Suppressor macrophage treated with lipopolysaccharide for 1 hour (primary cell): ENCODE results near the gene CCSER1.
"Not testable (repeated sequence)": the region's sequence is repeated elsewhere in the genome, so short reads cannot be mapped to it uniquely, and the experiment has no call there.

ENCODE experiments used
- DNase-seq, 3 donors: peaks; one replicate each; pipeline ENCODE4 v3.0.0-alpha.2; 2020 to 2022

Gene CCSER1

DNA sequence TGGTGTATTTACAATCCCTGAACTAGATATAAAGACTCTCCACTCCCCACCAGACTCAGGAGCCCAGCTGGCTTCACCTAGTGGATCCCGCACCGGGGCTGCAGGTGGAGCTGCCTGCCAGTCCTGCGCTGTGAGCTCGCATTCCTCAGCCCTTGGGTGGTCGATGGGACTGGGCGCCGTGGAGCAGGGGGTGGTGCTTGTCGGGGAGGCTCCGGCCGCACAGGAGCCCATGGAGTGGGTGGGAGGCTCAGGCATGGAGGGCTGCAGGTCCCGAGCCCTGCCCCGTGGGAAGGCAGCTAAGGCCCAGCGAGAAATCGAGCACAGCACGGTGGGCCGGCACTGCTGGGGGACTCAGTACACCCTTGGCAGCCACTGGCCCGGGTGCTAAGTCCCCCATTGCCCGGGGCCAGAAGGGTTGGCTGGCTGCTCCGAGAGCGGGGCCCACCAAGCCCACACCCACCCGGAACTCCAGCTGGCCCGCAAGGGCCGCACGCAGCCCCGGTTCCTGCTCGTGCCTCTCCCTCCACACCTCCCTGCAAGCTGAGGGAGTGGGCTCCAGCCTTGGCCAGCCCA lies 1090.7 kb downstream of the CCSER1 start:
- DNase-seq = not testable (repeated sequence)

DNA sequence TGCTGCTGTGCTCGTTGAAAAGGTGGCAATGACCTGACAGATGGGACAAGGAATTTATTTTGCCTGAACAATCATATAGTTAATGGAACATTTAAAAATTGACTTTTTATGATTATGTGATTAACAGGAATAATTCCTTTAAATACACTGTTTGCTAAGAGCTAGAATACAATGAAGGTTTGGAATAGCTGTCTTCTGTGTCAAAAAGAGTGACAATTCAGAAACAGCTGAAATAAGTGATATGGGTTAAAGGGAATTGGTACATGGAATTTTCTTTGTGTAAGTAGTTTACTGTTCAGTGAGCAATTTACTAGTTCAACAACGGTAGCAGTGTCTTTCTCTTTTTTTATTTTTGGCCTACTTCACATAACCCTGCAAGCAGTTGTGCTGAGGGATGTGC lies 1093.1 kb downstream of the CCSER1 start:
- DNase-seq = no peak

DNA sequence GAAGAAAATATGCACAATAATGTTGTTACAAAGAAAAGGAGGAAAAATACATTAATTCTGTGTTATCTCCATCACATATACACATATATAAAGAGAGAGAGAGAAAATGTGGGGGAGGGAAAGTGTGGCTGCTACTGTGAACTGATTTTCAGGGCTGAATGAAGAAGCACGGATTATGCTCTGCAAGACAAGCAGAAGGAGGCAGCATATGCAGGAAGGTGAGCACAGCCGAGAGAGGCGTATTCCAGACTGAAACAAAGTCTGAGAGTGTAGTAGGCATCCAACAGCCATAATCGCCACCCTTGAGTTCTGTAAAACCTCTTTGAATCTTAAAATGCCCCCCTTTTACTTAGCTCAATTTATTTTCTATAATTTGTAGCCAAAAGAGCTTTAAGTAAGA lies 1094.8 kb downstream of the CCSER1 start:
- no peak for DNase-seq

DNA sequence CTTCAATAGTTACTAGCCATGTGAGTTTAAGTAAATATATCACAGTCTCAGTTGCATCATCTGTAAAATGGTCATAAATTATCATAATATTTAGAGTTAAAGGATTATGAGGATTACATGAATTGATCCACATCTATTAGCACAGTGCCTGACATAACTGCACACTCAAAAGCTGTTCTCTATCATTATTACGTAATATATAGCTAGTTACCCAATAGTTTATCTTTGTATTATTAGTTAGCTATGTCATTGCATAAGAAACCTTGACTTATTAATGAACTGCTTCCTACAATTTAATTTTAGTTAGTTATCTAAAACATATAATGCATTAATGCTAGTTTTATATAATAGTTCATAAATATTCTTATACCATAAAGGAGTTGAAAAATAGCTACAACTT lies 1099.7 kb downstream of the CCSER1 start:
- DNase-seq = no peak

DNA sequence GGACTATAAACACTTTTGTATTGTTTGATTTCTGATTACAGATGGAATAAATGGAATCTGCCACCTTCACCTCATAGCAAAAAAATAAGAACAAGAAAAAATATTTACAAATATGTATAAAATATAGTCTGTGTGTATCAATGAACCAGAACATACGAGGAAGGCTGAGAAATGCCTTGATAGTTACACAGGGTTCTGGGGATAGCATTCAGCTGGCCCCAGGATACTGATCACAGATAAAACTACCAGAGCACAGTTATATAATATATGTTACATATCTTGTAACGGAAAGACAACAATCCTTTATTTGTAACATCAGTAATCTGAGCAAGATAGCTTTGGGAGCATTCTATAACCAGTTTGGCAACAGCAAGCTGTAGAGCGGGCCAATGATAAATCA lies 1101.5 kb downstream of the CCSER1 start:
- no peak for DNase-seq

DNA sequence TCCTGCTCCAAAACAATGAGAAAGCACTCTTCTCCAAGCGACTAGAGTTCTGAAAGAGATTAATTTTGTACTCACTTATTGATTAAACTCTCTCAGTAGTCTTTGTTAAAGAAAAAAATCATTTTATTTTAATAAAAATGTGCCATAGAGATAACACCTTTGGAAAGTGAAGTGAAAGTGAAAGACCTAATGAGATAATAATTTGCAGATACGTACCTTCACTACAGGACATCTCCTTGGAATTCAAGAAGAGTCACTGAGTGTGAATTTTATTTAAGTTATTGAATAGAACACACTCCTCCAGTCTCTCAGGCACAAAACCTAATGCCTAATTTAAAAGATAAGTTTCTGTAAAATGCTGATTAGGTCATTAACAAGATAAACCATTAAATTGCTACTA lies 1106.0 kb downstream of the CCSER1 start:
- DNase-seq = no peak

DNA sequence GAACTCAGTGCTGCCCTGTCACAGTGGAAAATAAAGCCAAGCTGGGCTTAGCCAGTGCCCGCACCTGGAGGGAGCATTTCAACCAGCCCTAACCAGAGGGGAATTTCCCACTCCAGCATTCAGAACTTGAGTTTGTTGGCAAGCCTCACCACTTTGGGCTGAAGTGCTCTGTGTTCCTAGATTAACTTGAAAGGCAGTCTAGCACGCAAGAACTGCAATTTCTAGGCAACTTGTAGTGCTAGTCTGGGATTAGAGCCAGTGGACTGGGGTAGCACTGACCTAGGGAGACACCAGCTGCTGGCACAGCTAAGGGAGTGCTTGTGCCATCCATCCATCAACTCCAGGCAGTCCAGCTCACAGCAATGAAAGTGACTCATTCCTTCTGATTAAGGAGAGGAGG lies 1115.9 kb downstream of the CCSER1 start:
- no peak for DNase-seq

DNA sequence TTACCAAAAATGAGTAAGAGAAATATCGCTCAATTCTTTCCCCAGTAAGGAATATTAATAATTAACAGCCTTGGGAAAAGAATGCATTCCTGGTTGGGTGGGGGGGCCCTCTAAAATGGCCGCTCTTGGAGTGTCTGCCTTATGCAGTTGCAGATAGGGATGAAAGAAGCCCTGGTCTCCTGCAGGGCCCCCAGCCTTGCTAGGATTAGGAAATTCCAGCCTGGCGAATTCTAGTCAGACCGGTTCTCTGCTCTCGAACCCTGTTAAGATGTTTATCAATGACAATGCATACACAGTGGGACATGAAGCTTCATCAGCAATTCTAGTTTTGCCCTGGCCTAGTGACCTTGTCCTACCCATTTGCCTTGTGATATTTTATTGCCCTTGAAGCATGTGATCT lies 1128.8 kb downstream of the CCSER1 start:
- no peak for DNase-seq

DNA sequence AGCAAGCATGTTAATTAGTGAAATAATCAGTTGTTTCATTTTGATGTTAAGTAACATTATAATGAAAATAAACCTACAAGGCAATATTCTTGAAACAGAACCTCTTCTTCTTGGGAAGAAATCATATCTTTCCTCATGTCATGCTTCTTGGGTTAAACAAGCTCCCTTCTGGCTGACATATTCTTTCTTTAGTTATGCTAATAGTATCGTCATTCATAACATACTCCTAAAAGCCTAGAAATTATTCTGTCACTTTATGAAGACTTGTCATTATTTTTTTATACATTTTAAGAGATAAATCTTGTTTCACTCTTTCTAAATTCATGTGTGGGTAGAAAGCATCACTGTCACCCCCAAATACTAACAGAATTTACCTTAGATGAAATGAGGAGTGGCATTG lies 1129.6 kb downstream of the CCSER1 start:
- DNase-seq = no peak

DNA sequence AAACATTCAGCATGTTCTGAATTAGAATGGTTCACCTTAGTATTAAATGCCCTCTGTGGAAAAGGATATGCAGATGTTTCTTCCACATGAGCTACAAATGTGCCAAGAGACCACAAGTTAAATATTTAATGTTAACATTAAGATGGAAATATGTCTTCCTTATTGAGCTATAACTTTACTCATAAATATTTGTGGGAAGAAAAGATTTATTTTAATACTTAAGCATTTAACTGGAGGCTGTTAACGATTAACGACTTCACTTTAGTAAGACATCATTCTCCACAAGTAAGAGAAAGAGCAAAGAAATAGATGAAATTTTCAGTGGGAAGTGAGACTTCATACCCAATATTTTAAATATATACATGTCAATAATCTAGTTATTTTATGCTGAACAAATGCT lies 1130.5 kb downstream of the CCSER1 start:
- no peak for DNase-seq

DNA sequence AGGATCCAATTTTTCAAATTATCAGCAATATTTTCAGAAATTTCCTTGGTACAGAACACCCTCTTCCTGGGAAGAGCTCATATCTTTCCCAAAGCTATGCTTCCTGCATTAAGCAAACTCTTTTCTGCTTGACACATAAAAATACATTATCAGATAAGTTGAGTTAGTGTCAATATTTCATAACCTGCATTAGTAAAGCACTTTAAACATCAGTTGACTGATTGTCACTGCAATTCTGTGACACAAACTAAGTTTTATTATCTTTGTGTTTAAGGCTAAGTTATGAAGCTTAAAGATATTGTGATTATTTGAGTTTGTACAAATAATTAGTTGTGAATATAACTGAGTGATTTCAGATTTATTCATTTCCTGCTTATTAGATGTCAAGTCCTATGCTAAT lies 1131.1 kb downstream of the CCSER1 start:
- no peak for DNase-seq

DNA sequence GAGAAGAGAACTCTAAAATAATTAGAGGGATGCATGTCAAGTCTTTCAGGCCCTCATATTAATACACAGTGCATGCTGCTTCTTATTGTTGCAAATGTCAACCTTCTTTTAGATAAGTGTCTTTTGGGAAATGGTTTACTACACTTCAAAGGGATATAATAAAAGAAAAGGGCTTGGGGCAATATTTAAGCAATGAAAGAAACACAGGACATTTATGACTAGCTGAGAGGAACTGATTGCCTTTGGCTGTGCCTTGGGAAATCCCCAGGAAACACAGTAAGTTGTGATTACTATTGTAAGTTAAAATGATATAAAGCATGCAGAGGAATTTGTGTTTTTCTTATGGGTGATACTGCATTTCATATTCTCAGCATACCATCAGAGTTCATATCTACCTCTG lies 1140.3 kb downstream of the CCSER1 start:
- DNase-seq = no peak

DNA sequence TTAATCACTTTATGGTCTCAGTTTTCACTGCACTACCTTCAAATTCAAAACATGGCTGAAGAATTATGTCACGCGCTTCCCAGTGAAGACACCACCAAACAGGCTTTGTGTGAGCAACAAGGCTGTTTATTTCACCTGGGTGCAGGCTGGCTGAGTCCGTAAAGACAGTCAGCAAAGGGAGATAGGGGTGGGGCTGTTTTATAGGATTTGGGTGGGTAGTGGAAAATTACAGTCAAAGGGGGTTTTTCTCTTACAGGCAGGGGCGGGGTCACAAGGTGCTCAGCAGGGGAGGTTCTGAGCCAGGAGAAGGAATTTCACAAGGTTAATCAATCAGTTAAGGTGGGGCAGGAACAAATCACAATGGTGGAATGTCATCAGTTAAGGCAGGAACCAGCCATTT lies 1141.3 kb downstream of the CCSER1 start:
- not testable (repeated sequence) for DNase-seq

DNA sequence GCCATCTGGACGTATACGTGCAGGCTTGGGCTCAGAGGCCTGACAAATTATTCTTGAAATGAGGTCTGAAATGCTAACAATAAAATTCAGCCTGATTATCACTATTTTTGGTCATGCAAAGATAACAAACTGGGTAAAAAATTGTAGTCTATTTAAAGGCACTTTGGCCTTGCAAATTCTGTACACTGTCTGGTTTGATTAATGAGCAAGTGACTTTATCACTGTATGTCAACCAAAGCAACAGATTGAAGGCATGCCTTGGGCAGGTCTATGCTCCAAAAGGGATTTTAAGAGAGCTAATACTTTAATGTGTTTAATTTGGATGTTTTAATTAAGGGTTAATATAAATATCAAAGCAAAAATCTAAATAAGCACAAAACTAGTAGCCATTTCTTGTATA lies 1141.7 kb downstream of the CCSER1 start:
- DNase-seq = no peak

DNA sequence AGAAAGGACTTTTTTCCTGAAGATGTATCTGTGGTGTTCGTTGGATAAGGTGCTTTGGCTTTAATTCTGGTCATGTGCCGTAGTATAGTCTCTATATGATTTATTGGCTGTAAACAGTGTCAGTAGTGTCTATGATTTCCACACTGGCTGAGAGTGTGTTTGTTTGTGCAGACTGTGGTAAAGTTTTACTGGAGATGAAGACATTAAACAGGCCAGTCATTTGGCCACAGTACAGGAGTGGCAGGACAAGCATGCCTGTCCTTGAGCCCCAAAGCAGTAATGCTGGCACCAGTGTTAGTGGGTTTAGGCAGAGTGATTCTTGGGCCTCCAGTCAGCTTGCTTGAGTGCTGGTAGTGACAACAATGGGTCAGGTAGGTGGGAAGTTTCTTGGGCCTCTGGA lies 1152.7 kb downstream of the CCSER1 start:
- DNase-seq = no peak

DNA sequence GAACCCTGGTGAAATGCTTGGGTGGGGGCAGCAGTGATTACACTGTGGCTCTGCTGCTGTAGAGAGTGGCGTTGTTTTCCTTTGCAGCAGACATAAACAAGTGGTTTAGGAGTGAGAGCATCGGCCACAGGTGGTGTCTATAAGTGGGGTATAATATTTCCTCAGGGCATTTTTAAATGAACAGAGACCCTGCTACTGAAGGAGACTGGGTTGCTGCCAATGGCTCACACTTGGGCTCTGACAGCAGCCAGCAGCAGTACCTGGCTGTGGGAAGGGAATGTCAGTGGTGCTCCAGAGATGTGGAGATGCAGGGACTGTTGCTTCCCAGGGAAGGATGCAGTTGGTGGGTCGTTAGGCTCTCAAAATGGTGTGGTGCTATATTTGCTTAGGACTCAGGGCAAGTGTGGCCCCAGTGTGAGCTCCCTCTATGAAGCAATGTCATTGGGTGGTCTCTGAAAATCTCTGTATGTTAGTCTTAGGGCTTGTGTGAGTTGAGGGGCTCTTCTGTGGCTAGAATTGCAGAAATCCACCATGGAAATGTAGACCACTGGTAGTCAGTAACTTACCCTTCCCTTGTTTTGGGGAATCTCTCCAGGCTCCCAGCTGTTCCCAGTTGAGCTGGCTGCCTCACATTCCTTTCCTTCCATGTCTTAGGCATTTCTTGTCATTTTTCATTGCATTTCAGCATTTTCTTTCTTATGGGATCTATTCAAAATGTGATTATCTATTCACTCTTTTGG lies 1153.5 kb downstream of the CCSER1 start:
- DNase-seq = no peak

DNA sequence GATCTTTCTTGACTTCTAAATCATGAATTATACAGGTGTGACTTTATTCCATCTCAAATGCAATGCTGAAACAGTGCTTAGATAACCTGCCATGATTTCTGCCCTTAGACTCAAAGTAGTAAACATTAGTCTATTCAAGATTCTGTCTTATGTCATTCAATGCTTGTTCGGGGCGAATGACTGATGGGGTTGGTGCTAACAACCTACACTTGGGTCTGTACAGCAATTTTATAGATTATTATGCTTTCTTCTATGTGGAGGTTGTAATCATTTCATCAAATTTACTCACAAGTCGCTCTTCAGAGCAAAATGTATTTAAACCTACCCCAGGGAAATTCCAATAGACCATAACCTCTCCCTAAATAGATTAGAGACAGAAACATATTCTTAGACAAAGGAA lies 1155.0 kb downstream of the CCSER1 start:
- DNase-seq = no peak

DNA sequence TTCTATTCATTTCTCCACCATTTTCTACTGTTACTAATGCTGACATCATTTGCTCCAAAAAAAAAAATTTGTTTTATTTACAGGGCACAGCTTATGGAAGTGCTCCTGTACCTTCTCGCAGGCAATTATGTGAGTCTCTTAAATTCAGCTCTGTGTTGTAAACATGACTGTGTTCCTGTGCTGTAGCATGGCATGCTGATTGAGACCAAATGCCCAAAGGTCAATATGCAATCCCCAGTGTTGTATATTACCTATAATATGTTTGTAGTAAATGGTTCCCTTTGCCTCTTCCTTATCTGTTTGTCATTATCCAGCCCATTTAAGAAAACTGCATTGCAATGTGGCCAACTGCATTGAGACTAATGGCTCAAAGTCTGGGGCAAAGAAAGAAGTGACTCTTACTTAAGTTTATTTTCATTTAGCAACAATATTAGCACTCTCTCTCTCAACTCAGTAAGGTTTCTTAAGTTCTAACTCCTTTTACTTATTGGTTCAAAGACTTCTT lies 1156.6 kb downstream of the CCSER1 start:
- no peak for DNase-seq

DNA sequence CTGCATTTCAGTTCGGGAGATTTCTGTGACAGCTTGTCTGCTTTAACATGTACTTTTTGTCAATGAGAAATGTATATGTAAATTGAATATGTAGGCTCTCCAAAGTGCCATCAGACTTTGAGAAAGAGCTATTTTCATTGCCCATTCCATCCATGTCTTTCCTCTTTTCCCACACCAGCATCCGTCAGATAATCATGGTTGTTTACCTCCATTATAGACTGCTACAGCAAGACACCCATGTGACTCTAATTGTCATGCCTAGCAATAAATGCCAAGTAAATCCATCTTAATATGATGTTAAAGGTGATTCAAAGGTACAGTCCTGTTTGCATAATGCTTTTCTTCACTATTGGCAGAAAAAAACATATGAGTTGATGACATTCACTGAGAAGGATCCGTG lies 1157.3 kb downstream of the CCSER1 start:
- no peak for DNase-seq

DNA sequence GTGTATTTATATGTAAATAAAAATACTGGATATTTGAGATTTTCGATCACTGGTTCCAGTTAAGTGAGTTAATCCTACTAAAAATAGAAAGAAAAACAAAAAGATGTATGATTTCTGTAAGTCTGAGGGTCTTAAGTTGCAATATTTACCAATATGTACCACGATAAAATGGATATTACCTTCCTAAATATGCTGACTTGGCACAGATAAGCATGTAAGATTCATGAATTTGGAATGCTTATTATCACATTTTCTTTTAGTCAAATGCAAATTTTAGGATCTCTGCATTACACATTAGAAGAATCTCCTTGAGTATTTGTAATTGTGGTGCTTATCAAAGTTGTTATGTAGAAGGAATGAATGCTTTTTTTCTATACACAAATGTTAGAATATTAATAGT lies 1158.3 kb downstream of the CCSER1 start:
- no peak for DNase-seq

DNA sequence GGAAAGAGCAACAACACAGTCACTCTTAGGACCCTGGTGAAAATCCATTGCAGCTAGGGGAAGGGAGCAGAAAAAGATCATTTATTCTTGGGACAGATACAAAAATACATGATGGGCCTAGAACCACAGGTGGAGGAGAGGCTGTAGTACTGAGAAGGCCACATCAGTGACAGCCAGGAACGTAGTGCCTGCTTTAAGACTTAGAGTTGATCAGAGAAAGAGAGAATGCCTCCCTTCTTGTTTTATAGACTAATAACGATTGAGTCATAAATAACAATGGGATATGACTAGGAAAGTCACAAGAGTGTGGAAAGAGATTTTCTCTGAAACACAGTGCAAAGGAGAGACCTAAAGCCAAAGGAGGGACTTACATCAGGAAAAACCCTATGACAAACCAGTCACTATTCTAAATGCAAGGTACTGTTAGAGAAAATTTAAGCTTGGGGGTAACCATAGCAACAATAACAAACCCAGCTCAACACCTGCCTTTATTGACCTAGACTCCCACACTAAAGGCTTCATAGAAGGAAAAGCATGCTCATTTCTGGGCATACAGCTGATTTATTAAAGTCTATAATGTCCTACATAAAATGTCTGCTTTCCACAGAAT lies 1161.6 kb downstream of the CCSER1 start:
- no peak for DNase-seq

DNA sequence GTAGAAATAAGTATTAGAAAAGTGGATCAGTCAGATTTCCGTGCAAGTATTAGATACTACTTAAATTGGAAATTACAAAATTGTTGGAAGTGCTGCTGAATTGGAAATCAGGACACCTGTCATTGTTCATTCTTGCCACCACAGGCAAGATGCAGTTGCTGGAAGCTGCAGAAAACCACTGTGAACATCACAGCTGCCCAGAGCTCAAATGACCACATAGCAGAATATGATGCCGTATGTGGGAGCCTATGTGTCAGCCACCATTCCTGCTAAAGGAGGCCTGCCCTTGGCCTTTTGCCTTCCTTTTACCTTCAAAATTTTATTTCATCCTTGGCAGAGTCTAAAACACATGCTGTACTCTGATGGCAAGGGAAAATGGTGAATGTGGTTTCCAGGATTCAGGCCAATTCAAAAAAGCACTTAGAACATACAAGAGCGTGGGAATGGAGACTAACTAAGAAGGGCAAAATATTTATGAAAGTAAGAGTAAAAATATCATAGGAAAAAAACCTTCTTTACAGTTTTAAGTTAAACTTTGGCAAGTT lies 1171.0 kb downstream of the CCSER1 start:
- DNase-seq = no peak

DNA sequence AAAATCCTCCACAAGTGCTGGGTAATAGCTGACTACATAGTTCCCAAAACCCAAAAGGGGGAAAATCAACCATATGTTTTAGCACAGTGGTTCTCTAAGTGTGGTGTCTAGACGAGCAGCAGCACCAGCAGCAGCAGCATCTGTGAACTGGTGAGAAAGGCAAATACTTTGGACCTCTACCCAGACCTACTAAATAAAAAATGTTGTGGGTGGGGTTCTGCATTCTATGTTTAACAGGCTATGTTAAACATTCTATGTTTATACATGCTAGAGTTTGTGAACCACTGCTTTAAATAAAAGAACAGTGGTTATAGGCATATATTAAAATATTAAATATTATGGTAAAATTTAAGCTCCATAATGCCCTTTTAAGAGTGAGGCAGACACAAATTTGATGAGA lies 1171.6 kb downstream of the CCSER1 start:
- no peak for DNase-seq

DNA sequence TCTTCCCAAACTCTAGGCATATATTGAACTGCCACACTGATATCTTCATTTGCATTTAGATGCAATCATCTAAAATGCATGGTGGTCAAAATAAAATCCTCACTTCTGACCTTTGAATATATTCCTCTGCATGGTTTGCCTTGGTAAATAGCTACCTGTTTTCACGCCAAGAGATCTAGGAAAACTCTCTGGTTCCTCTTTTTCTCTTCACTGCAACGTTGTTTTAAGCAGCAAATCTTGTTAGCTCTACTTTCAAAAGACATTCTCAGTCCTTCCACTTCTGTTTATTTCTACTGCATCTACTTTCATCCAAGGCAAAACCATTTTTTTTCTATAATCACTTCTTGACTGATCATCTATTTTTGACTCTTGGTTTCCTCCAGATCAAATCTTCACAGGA lies 1174.9 kb downstream of the CCSER1 start:
- no peak for DNase-seq
